GM19438 (cell line): Measurements from ENCODE around the gene MIF.
"Not testable (repeated sequence)": the region's sequence is repeated elsewhere in the genome, so short reads cannot be mapped to it uniquely, and the experiment has no call there.

Source experiments
- ATAC-seq: cut with Tn5 transposase; IDR thresholded peaks from one replicate; pipeline ENCODE4 v1.9.1; 2021; ENCODE audit warnings: low read depth; ENCODE audit not compliant: unreplicated experiment

MIF gene

DNA sequence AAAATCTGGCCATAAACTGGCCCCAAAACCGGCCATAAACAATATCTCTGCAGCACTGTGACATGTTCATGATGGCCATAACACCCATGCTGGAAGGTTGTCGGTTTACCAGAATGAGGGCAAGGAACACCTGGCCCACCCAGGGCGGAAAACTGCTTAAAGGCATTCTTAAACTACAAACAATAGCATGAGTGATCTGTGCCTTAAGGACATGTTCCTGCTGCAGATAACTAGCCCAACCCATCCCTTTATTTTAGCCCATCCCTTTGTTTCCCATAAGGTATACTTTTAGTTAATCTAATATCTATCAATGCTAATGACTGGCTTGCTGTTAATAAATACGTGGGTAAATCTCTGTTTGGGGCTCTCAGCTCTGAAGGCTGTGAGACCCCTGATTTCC is 6.0 kb downstream of the MIF start:
- not testable (repeated sequence) for ATAC-seq

GRCh38 chr22:23901600-23901999 is 7.4 kb downstream of the MIF start:
- ATAC-seq = no peak

DNA sequence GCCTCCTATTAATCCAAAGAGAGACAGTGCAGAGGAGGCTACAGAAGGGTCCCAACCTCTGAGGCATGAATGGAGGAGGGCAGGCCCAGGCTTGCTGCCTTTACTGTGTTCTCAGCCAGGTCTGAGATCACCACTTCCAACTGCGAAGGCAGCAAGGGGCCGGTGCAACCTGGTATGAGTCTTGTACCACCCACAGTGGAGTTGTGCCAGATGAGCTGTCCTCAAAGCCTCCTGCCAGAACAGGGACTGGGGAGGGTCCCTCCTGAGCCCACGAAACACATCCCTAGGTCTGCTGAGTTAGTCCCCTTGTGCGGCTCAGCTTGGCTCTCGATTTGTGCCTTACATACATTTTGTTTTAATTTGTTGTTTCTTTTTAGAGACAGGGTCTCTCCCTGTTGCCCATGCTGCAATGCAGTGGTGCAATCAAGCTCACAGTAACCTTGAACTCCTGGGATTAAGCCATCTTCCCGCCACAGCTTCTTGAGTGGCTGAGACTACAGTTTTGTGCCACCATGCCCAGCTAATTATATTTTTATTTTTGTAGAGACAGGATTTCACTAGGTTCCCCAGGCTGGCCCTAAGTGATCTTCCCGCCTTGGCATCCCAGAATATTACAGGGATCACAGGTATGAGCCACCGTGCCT is 9.3 kb downstream of the MIF start:
- no peak for ATAC-seq

GRCh38 chr22:23904573-23905254 is 10.5 kb downstream of the MIF start:
- ATAC-seq = no peak

DNA sequence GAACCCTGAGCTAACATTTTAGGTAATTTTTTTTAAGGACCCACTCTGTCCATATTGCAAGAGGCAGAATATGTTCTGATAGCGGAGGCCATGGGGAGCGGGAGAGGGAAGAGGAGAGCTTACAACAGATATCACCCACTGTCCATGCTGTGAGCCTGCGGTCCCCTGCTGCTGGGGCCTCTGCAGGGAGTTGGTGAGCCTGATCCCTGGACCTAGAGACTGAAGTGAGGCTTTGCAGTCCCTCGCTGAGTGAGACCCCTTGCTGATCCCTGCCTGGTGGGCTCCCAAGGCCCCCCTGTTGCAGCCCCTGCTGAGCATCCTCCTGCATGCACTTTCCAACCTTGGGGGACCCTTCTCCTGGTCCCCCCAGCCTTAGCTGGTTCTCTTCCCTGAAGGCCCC is 12.5 kb downstream of the MIF start:
- no peak for ATAC-seq

DNA sequence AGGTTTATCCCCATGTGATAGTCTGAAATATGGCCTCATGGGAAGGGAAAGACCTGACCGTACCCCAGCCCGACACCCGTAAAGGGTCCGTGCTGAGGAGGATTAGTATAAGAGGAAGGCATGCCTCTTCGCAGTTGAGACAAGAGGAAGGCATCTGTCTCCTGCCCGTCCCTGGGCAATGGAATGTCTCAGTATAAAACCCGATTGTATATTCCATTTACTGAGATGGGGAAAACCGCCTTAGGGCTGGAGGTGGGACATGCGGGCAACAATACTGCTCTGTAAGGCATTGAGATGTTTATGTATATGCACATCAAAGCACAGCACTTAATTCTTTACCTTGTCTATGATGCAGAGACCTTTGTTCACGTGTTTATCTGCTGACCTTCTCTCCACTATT is 13.2 kb downstream of the MIF start:
- ATAC-seq = not testable (repeated sequence)

DNA sequence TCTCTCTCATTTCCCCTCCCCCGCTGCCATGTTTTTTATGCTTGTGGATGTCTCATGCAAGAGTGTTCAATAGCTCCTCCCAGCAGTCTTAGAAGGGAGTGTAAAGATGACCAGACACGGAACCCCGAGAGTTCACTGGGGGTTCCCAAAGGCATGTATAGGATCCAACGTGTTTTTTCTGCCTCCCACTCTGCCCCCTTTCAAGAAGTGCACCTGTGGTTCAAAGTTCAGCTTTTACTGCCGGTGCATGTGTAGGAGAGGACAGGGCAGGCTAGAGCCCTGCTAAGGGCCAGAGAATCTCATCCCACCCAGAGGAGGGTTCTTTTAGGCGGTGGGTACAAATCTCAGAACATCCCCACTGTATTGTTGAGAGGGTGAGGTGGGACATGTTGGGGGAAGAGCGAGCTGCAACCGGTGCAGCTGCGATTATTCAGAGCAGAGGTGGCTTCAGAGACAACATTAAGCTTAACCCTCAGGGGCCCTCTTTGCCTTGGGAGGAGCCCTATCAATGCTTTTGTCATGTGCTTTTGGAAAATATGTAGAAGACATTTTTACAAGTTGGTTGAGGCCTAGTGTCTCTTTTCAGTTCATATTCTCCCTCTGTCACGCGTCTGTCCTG is 14.5 kb downstream of the MIF start:
- no peak for ATAC-seq

DNA sequence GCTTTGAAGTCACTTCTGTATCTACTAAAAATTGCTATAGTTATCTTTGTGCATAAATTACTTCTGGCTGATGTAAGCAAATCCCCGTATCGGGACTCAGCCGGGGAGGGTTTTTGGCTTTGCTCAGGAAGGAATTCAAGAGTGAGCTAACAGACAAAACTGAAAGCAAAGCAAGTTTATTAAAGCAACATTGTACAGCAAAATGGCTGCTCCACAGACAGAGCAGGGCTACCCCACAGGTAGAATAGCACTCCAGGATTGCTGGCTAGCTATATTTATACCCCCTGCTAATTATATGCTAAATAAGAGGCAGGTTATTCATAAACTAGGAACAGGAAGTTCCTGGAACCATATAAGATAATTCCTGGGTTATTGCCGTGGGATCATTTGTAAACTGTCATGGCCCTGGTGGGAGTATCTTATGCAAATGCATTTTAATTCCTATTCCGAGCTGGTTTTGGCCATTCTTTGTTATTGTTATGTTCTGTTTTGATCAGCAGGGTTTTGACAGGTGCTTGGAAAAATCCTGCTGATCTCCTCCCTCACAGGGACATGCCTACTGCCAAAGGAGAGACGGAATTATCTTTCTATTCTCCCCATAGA is 15.2 kb downstream of the MIF start:
- no peak for ATAC-seq

- ATAC-seq = no peak
Measured at GRCh38 chr22:23910496-23911190, 16.5 kb downstream of the MIF start.

GRCh38 chr22:23911318-23911980 is 17.3 kb downstream of the MIF start:
- ATAC-seq = no peak

DNA sequence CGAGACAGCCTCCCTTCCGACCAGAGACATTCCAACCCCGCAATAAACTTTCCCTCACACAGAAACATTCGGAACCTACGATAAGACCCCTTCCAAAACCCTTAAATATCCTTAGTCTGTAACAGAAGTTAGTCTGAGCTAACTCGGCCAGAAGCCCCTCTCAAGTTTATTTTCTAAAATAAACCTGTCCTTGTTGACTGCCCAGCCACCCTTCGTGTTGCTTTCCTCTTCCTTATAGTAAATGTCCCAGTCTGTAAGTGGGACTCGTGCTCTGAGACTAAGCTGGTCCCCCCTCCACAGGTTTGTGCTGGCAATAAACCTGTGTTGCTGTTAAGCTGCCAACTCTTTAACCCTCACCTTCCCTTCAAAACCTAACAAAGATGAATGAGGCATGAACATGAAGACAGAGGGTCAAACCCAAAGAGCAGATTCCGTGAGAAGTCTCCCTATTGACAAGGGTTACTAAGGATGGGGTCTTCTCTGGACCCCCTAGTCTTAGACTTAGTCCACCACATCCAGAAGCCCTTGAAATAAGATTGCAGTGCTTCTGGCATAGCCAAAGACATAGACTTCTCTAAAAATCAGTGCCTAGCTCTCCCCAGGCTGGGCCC is 18.2 kb downstream of the MIF start:
- no peak for ATAC-seq

- ATAC-seq = peak; percentile 2
Measured at GRCh38 chr22:23913306-23913660, 19.1 kb downstream of the MIF start.

DNA sequence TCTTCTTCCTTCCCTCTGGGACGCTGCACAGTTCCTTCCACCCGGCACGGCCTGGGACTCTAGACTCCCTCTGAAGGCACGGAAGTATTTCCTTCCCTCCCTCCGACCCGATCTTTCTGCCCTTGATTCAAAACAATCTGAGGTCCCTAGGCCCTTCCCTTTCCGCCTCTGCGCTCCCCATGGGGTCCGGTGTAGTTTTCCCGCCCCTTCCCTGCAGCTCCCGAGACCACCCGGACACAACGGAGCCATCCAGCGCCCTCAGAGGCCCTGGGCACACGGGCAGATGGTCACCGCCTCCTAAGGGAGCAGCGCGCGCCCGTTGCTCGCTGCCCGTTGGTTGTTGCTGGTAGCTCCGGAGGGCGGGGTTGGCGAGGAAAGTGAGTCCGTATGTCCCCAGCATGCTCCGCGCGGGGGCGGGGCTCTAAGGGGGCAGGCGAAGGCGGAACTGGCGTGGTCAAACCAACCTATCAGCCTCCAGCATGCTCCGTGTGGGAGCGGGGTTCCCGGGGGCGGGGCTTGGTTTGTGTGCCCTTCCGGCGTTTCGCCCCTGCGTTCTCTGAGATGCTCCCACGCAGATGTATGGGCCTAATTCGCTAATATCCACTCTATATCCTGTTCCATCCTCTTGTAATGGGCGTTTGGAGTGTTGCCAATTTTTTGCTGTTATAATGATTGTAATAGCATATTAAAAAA is 19.6 kb downstream of the MIF start:
- ATAC-seq = peak; percentile 98

GRCh38 chr22:23915290-23915689 is 21.1 kb downstream of the MIF start:
- no peak for ATAC-seq

DNA sequence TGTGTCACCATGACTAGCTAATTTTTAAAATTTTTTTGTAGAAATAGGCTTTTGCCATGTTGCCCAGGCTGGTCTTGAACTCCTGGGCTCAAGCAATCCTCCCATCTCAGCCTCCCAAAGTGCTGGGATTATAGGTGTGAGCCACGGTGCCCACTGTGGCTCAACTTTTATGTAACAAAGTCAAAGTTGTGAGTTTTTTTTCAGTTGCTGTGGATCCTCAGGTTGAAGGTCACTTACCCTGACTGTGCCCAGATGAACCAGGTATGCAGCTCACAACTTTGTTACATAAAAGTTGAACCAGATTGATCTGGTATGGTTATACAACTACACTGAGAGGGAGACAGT is 26.1 kb downstream of the MIF start:
- not testable (repeated sequence) for ATAC-seq

DNA sequence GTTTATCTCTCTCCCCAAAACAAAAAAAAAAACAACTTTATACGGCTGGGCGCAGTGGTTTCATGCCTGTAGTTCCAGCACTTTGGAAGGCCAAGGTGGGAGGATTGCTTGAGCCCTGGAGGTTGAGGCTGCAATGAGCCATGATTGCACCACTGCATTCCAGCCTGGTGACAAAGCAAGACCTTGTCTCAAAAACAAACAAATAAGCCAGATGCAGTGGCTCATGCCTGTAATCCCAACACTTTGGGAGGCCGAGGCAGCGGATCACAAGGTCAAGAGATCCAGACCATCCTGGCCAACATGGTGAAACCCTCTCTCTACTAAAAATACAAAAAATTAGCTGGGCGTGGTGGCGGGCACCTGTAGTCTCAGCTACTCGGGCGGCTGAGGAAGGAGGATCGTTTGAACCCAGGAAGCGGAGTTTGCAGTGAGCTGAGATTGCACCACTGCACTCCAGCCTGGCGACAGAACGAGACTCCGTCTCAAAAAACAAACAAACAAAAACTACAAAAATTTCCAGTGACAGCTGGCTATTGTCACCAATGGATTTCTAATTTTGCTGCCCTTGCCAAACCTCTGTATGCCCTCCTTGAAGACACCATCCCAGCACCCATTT is 27.5 kb downstream of the MIF start:
- ATAC-seq = not testable (repeated sequence)

GRCh38 chr22:23922921-23923320 is 28.7 kb downstream of the MIF start:
- no peak for ATAC-seq

DNA sequence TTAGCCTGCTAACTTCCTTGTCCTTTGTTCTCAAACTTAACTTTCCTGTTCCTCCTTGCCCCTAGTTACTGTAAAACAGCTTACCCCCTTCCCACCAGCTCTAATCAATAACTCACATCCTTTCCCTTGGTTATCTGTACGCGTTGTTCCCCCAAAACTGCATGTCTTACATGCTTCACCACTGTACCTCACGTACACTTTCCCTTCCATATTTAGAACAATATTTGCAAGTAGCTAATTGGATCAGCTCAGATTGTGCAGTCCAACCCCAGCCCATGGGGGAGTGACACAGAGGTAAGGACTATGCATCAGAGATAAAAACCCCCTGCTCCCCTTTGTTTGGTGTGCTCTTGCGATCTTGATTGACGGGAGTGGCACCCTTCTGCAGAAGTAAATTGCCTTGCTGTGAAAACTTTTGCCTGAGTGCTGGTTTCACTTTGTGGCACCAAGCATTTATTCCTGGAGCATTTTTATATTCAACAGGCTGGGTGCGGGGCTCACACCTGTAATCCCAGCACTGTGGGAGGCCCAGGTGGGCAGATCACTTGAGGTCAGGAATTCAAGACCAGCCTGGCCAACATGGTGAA is 30.9 kb downstream of the MIF start:
- ATAC-seq = no peak

- no peak for ATAC-seq
Measured at GRCh38 chr22:23926561-23926960, 32.4 kb downstream of the MIF start.
